Measurements from ENCODE around the gene UBE4A. TPM values are rescaled to one million over a fixed set of nuclear protein-coding genes. Genes with fewer than 3 reads are reported as not detected.

Gene UBE4A
- total and polyA plus RNA-seq, 2 of the 4 experiments (the other 2 are of a cell fraction) = 15.2 to 69.7 TPM

GRCh38 chr11:118312328-118312727 is 47.1 kb upstream of the UBE4A start:
- no peak overlapping the region for H3K9ac ChIP-seq (ENCODE audit: low read depth, low read length)
- BruUV-seq (replicated peaks) = no TSS peak
- H3K27ac ChIP-seq (ENCODE audit: insufficient read depth, low read length) = no peak overlapping the region
- H2AK9ac ChIP-seq (replicated peaks; ENCODE audit: low read depth, low read length, poor library complexity) = no peak overlapping the region
- no peaks in the 10 kb centered on the region for H3K9me3 ChIP-seq (ENCODE audit: control insufficient read depth, insufficient read depth, low read length)
- H4K20me1 ChIP-seq (ENCODE audit: insufficient read depth, low read length) = no peaks in the 10 kb centered on the region
- H3K18ac ChIP-seq (ENCODE audit: low read depth, low read length) = no peak overlapping the region
- no peak overlapping the region for H4K5ac ChIP-seq (ENCODE audit: low read depth, low read length)
- TF ChIP-seq CEBPB (IDR thresholded peaks at IDR 0.05; ENCODE audit: low read depth, low read length) = no peak
- TF ChIP-seq SMC3 (IDR thresholded peaks at IDR 0.05; ENCODE audit: low read depth, low read length) = no peak
- TF ChIP-seq RAD21 (IDR thresholded peaks at IDR 0.05; ENCODE audit: low read length) = no peak
- no peak for TF ChIP-seq MXI1 (IDR thresholded peaks at IDR 0.05; ENCODE audit: borderline replicate concordance, low read depth, low read length)
- no peak for TF ChIP-seq ELK1 (IDR thresholded peaks at IDR 0.05; ENCODE audit: borderline replicate concordance, low read depth, low read length)
- TF ChIP-seq CTCF (conservative IDR thresholded peaks at IDR 0.05; ENCODE audit: low read depth, low read length) = no peak
- POLR2A ChIA-PET (ENCODE audit: unreplicated experiment) = no interaction called here
- H2BK20ac ChIP-seq (ENCODE audit: low read depth, low read length) = no peak overlapping the region
- H4K91ac ChIP-seq (ENCODE audit: insufficient read depth, low read depth, low read length) = no peak overlapping the region
- intact Hi-C loops (cut with micrococcal nuclease) (no loop called here), dilution Hi-C loops (cut with HindIII; ENCODE audit: low sequenced_read_pairs, unreplicated experiment) (no loop called here), in situ Hi-C loops (cut with MboI; ENCODE audit: low sequenced_read_pairs) (no loop called here)
- ATAC-seq (ENCODE audit: low read depth) = no peak
- no peak overlapping the region for H3K4ac ChIP-seq (ENCODE audit: low read depth, low read length)
- H3K56ac ChIP-seq (ENCODE audit: extremely low read depth, insufficient read depth, low read length) = no peak overlapping the region
- H3K23ac ChIP-seq (ENCODE audit: low read depth, low read length) = no peak overlapping the region
- H2BK15ac ChIP-seq (ENCODE audit: low read depth, low read length) = no peak overlapping the region
- H3K4me2 ChIP-seq (ENCODE audit: low read depth, low read length) = no peak overlapping the region
- peaks cover 16% of the 10 kb centered on the region; the same call in 1 of the 2 replicates for H3K27me3 ChIP-seq (ENCODE audit: control insufficient read depth, insufficient read depth, low read length)
- WGBS, 2 experiments (ENCODE audit: extremely low coverage in 2 of 2, insufficient read length in 1 of 2) = no CpG with 5 or more reads among the region's 2 CpGs
- no peaks in the 10 kb centered on the region for H3K79me1 ChIP-seq (ENCODE audit: low read depth in 1 of 2, low read length in 2 of 2)
- no peak overlapping the region for H2AFZ ChIP-seq (replicated peaks; ENCODE audit: low read length, poor library complexity)
- H3K9me1 ChIP-seq (ENCODE audit: insufficient read depth, low read length) = no peaks in the 10 kb centered on the region
- no peak for DNase-seq
- H2BK5ac ChIP-seq (ENCODE audit: low read depth, low read length, poor library complexity, severe bottlenecking) = no peak overlapping the region
- no peak overlapping the region for H4K8ac ChIP-seq (ENCODE audit: low read depth in 2 of 2, low read length in 2 of 2)
- CTCF ChIA-PET = interaction anchor here (0.5 kb wide), 1 partner anchor 114 kb away, joined by 3 read pairs; no protein-coding TSS in a partner anchor
- no peaks in the 10 kb centered on the region for H3K4me1 ChIP-seq (ENCODE audit: control insufficient read depth, insufficient read depth, low read length)
- H3K4me3 ChIP-seq (ENCODE audit: insufficient read depth, low read depth, low read length) = no peak overlapping the region
- no peak overlapping the region for H2BK120ac ChIP-seq (ENCODE audit: low read depth, low read length)
- no peak overlapping the region for H3K14ac ChIP-seq (replicated peaks; ENCODE audit: low read depth, low read length)
- no peaks in the 10 kb centered on the region for H3K36me3 ChIP-seq (ENCODE audit: control insufficient read depth, insufficient read depth, low read length)
- no peak overlapping the region for H2AK5ac ChIP-seq (ENCODE audit: low read depth, low read length)
